Measurements from ENCODE around the gene ACAD10. TPM values are rescaled to one million over a fixed set of nuclear protein-coding genes. Genes with fewer than 3 reads are reported as not detected.

ACAD10 gene
- total and polyA plus RNA-seq, 10 donors = 10.2 to 40.5 (median 26.9) TPM

- H3K9me3 ChIP-seq = no peaks in the 10 kb centered on the region
- no peak overlapping the region for H3K27ac ChIP-seq
- intact Hi-C loops (cut with DNase I; ENCODE audit: low total_unique reads) = no loop called here
- H3K27me3 ChIP-seq (replicated peaks in 1 of 7) = no peaks in the 10 kb centered on the region
- 85 to 98% (median 94%) methylated on average over 3 to 4 of the region's 4 CpGs for WGBS, 5 donors
- H3K4me1 ChIP-seq = no peaks in the 10 kb centered on the region
- DNase-seq = no peak
- H3K36me3 ChIP-seq = peaks cover 0 to 100% (median 71%) of the 10 kb centered on the region in 6 donors
- no peak overlapping the region for H3K4me3 ChIP-seq
- TF ChIP-seq POLR2A (IDR thresholded peaks at IDR 0.05) (no peak), POLR2AphosphoS5 (IDR thresholded peaks at IDR 0.05) (no peak)
- TF ChIP-seq, protein P1, sequence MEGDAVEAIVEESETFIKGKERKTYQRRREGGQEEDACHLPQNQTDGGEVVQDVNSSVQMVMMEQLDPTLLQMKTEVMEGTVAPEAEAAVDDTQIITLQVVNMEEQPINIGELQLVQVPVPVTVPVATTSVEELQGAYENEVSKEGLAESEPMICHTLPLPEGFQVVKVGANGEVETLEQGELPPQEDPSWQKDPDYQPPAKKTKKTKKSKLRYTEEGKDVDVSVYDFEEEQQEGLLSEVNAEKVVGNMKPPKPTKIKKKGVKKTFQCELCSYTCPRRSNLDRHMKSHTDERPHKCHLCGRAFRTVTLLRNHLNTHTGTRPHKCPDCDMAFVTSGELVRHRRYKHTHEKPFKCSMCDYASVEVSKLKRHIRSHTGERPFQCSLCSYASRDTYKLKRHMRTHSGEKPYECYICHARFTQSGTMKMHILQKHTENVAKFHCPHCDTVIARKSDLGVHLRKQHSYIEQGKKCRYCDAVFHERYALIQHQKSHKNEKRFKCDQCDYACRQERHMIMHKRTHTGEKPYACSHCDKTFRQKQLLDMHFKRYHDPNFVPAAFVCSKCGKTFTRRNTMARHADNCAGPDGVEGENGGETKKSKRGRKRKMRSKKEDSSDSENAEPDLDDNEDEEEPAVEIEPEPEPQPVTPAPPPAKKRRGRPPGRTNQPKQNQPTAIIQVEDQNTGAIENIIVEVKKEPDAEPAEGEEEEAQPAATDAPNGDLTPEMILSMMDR (IDR thresholded peaks at IDR 0.05 in 8 of 11, conservative IDR thresholded peaks at IDR 0.05 in 3 of 11) = no peak
Observed at GRCh38 chr12:111798182-111798581, 112.3 kb downstream of the ACAD10 start.

DNA sequence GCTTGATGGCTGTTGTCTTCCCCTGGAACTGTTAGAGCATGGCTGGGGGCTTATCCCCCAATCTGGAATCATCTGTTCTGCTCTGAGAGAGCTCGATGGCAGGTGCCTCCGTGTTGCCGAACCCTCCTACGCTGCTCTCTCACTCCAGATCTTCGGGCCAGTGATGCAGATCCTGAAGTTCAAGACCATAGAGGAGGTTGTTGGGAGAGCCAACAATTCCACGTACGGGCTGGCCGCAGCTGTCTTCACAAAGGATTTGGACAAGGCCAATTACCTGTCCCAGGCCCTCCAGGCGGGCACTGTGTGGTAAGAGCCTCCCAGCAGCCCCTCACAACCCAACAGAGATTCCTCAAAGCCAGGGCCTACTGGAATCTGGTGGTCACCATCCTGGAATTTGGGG lies 113.9 kb downstream of the ACAD10 start:
- peaks cover 0 to 100% (median 64%) of the 10 kb centered on the region in 6 donors for H3K36me3 ChIP-seq

DNA sequence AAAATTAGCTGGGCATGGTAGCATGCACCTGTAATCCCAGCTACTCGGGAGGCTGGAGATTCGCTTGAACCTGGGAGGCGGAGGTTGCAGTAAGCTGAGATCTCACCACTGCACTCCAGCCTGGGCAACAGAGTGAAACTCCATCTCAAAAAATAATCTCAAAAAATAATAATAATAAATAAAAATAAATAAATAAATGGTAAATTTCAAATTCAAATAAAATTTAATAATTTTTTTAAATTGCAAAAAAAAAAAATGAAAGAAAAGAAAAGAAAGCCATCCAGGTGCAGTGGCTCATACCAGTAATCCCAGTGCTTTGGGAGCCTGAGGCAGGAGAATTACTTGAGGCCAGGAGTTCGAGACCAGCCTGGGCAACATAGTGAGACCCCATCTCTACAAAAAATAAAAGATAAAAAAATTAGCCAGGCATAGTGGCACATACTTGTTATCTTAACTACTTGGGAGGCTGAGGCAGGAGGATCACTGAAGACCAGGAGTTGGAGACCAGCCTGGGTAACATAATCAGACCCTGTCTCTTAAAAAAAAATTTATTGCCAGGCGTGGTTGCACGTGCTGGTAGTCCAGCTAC lies 117.3 kb downstream of the ACAD10 start:
- no peaks in the 10 kb centered on the region for H3K4me1 ChIP-seq
- peaks cover 0 to 100% (median 59%) of the 10 kb centered on the region in 6 donors for H3K36me3 ChIP-seq
- H3K4me3 ChIP-seq = no peak overlapping the region
- TF ChIP-seq POLR2A (IDR thresholded peaks at IDR 0.05) (no peak), POLR2AphosphoS5 (IDR thresholded peaks at IDR 0.05) (no peak)
- TF ChIP-seq, protein P1 (IDR thresholded peaks at IDR 0.05 in 8 of 11, conservative IDR thresholded peaks at IDR 0.05 in 3 of 11) = no peak
- H3K27me3 ChIP-seq (replicated peaks in 1 of 7) = no peaks in the 10 kb centered on the region
- no peaks in the 10 kb centered on the region for H3K9me3 ChIP-seq
- intact Hi-C loops (cut with DNase I; ENCODE audit: low total_unique reads) = no loop called here
- WGBS, 5 donors = 87 to 94% (median 91%) methylated on average over 6 of the region's 6 CpGs
- no peak for DNase-seq
- no peak overlapping the region for H3K27ac ChIP-seq

More for the DNA sequence above, 113.9 kb downstream of the ACAD10 start:
- Histone ChIP-seq H3K27me3 (replicated peaks in 1 of 7) (no peaks in the 10 kb centered on the region), H3K4me1 (no peaks in the 10 kb centered on the region), H3K4me3 (no peak overlapping the region), H3K9me3 (no peaks in the 10 kb centered on the region), H3K27ac (no peak overlapping the region)
- DNase-seq = no peak
- TF ChIP-seq, protein P1 (IDR thresholded peaks at IDR 0.05 in 8 of 11, conservative IDR thresholded peaks at IDR 0.05 in 3 of 11) = no peak
- TF ChIP-seq POLR2A (IDR thresholded peaks at IDR 0.05) = no peak
- no peak for TF ChIP-seq POLR2AphosphoS5 (IDR thresholded peaks at IDR 0.05)
- intact Hi-C loops (cut with DNase I; ENCODE audit: low total_unique reads) = no loop called here
- WGBS, 5 donors = 94 to 99% (median 96%) methylated on average over 7 to 9 of the region's 9 CpGs

GRCh38 chr12:111803851-111804250 lies 118.0 kb downstream of the ACAD10 start:
- H3K27ac ChIP-seq = no peak overlapping the region
- no peaks in the 10 kb centered on the region for H3K27me3 ChIP-seq (replicated peaks in 1 of 7)
- H3K4me3 ChIP-seq = no peak overlapping the region
- intact Hi-C loops (cut with DNase I; ENCODE audit: low total_unique reads) = no loop called here
- TF ChIP-seq POLR2AphosphoS5 (IDR thresholded peaks at IDR 0.05) (no peak), POLR2A (IDR thresholded peaks at IDR 0.05) (no peak)
- TF ChIP-seq, protein P1 (IDR thresholded peaks at IDR 0.05 in 8 of 11, conservative IDR thresholded peaks at IDR 0.05 in 3 of 11) = no peak
- H3K36me3 ChIP-seq = peaks cover 0 to 100% (median 55%) of the 10 kb centered on the region in 6 donors
- DNase-seq = no peak
- no peaks in the 10 kb centered on the region for H3K4me1 ChIP-seq
- no peaks in the 10 kb centered on the region for H3K9me3 ChIP-seq
- 93 to 98% (median 96%) methylated on average over 7 to 8 of the region's 8 CpGs for WGBS, 5 donors
